Aortic smooth muscle cell (primary cell): ENCODE data around the gene HPGD. TPM values are rescaled to one million over a fixed set of nuclear protein-coding genes. Genes with fewer than 3 reads are reported as not detected.

Experiments used
- total RNA-seq: library from RNA; depleted of rRNA; stranded (reverse); fragments of >200 nt; gene quantifications from 2 replicates; pipeline ENCODE4 v1.2.3, GENCODE V29; 2014

The HPGD gene
- total RNA-seq: 0.13 and 0.50 TPM in 2 replicates

GRCh38 chr4:174522183-174523024 is at the start of gene HPGD:
Gene HPGD (minus strand): TSS chr4:174522488. CDS start chr4:174522451, 37 bp downstream.

Other genes starting within 250 kb of the HPGD start
- gene FBXO8, start 238.8 kb downstream of the HPGD start, total RNA-seq: 45.4 and 48.1 TPM in 2 replicates
- gene CEP44, start 238.6 kb downstream of the HPGD start, total RNA-seq: 17.2 and 21.5 TPM in 2 replicates